Measurements from ENCODE around the gene KRTAP4-9.
"Not testable (repeated sequence)": the region's sequence is repeated elsewhere in the genome, so short reads cannot be mapped to it uniquely, and the experiment has no call there.

Gene KRTAP4-9

DNA sequence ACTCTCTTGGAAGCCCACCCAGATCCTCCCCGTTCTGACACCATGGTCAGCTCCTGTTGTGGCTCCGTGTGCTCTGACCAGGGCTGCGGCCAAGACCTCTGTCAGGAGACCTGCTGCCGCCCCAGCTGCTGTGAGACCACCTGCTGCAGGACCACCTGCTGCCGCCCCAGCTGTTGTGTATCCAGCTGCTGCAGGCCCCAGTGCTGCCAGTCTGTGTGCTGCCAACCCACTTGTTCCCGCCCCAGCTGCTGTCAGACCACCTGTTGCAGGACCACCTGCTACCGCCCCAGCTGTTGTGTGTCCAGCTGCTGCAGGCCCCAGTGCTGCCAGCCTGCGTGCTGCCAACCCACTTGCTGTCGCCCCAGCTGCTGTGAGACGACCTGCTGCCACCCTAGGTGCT lies at the start of gene KRTAP4-9:
KRTAP4-9 (plus strand) TSS at position 43 of the 400 bp plus-strand sequence; CDS start at position 43, 0 bp downstream.
- DNase-seq (ENCODE audit: low spot score), result not testable (repeated sequence)

DNA sequence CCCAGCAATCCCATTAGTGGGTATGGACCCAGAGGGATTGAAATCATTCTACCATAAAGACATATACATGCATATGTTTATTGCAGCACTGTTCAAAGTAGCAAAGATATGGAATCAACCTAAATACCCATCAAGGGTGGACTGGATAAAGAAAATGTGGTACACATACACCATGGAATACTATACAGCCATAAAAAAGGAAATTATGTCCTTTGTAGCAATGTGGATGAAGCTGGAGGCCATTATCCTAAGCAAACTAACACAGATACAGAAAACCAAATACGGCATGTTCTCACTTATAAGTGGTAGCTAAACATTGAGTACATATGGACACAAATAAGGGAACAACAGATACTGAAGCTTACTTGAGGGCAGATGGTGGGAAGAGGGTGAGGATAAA lies 47.6 kb upstream of the KRTAP4-9 start:
- no peak for DNase-seq (ENCODE audit: low spot score)

- DNase-seq (ENCODE audit: low spot score), result no peak
Measured at GRCh38 chr17:41058741-41059140, 46.4 kb upstream of the KRTAP4-9 start.

GRCh38 chr17:41059276-41060051 lies 45.7 kb upstream of the KRTAP4-9 start:
- not testable (repeated sequence) for DNase-seq (ENCODE audit: low spot score)

DNA sequence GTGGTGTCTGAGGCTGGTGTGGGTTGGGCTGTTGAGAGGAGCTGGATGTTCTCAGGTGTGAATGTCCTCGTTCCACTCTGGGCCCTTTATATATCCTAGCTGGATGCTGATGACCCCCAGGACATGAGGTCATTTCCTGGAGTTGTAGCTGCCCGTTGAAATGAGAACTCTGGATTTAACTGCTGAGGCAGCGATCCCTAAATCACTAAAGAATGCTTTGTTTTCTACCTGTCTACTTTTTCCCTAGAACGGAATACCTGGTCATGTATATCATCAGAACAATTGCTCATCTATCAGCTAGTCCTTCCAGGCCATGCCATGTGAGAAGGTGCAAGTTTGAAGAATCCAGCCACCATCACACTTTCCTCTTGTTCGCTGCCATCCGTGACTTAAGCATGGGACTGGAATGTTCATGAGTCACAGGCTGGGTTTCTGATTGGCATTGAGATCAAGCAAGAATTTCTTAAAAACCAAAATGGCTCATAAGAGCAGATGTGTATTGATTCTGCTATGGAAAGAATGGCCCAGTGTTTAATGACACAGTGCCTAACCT lies 45.1 kb upstream of the KRTAP4-9 start, which contains the start of gene KRTAP2-3:
KRTAP2-3 (minus strand) TSS at position 63 of the 553 bp plus-strand sequence. CDS start 64 bp downstream, outside the sequence.
- no peak for DNase-seq (ENCODE audit: low spot score)

DNA sequence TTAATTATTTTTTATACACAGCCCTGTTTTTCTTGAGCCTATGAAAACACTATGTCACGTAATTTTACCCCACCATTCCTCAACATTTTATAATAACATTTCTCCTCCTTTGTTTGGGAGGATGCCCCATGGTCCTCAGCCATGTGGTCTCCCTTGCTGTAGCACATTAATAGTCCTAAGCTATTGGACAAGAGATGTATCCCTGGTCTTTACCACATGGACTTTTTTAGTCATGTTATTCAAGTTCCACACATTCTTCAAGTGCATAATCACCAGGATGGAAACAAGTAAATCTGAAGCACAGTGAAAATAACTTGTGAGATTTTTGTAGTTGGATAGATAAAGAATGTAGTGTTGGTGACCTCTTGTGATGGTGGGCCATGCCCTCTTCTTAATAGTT lies 43.2 kb upstream of the KRTAP4-9 start:
- DNase-seq (ENCODE audit: low spot score), result no peak

DNA sequence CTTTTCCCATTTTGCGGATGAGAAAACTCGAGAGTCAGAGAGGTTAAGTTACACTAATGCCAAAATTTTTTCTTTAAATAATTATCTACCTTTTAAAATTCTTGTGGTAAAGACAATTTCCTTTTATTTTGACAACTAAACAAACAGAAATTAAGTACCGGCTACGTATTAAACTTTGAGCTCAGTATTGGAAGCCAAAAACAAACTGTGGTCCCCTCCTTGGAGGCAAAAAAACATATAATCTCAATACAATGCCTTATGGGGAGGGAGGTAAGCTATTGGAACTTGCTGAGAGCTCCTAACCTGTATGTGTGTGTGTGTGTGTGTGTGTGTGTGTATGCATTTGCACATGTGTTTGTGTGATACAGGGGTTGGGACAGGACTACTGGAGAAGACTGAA lies 41.7 kb upstream of the KRTAP4-9 start:
- no peak for DNase-seq (ENCODE audit: low spot score)

GRCh38 chr17:41064301-41064700 lies 40.9 kb upstream of the KRTAP4-9 start:
- no peak for DNase-seq (ENCODE audit: low spot score)

GRCh38 chr17:41065016-41065689 lies 40.0 kb upstream of the KRTAP4-9 start:
- DNase-seq (ENCODE audit: low spot score), result not testable (repeated sequence)

GRCh38 chr17:41065829-41066624 lies 39.2 kb upstream of the KRTAP4-9 start, which contains the start of gene KRTAP2-4:
KRTAP2-4 (minus strand) TSS chr17:41065879; CDS start chr17:41065845, 34 bp downstream.
- DNase-seq (ENCODE audit: low spot score), result no peak

- no peak for DNase-seq (ENCODE audit: low spot score)
Measured at GRCh38 chr17:41067281-41067680, 37.9 kb upstream of the KRTAP4-9 start.

DNA sequence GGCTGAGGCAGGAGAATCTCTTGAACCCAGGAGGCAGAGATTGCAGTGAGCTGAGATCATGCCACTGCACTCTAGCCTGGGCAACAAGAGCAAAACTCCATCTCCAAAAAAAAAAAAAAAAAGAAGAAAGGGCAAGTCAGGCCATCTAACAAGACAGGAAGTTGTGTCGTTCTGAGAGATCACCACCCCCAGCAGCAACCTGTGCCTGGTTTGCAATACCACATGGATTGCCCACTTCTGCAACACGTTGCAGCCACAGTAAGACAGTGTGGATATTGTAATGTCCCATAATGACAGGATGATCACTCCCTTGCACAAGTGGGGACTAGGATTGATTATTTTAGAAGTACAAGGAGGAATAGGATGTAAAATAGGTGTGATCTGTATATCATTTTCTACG lies 36.2 kb upstream of the KRTAP4-9 start:
- DNase-seq (ENCODE audit: low spot score), result no peak

- DNase-seq (ENCODE audit: low spot score), result no peak
Measured at GRCh38 chr17:41071606-41072360, 33.4 kb upstream of the KRTAP4-9 start.

GRCh38 chr17:41073676-41074075 lies 31.5 kb upstream of the KRTAP4-9 start:
- DNase-seq (ENCODE audit: low spot score), result no peak

DNA sequence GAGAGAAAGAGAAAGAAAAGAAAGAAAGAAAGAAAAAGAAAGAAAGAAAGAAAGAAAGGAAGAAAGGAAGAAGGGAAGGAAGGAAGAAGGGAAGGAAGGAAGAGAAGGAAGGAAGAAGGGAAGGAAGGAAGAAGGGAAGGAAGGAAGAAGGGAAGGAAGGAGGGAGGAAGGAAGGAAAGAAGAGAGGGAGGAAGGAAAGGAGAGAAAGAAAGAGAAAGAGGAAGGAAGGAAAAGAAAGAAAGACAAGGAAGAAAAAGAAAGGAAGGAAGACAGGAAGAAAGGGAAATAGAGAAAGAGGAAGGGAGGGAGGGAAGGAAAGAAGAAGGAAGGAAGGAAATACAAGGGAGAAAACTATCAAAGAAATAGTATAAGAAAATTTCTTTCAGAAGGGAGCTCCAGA lies 28.4 kb upstream of the KRTAP4-9 start:
- DNase-seq (ENCODE audit: low spot score), result no peak

- DNase-seq (ENCODE audit: low spot score), result no peak
Measured at GRCh38 chr17:41082626-41083025, 22.6 kb upstream of the KRTAP4-9 start.

GRCh38 chr17:41083427-41083826 lies 21.8 kb upstream of the KRTAP4-9 start:
- not testable (repeated sequence) for DNase-seq (ENCODE audit: low spot score)

DNA sequence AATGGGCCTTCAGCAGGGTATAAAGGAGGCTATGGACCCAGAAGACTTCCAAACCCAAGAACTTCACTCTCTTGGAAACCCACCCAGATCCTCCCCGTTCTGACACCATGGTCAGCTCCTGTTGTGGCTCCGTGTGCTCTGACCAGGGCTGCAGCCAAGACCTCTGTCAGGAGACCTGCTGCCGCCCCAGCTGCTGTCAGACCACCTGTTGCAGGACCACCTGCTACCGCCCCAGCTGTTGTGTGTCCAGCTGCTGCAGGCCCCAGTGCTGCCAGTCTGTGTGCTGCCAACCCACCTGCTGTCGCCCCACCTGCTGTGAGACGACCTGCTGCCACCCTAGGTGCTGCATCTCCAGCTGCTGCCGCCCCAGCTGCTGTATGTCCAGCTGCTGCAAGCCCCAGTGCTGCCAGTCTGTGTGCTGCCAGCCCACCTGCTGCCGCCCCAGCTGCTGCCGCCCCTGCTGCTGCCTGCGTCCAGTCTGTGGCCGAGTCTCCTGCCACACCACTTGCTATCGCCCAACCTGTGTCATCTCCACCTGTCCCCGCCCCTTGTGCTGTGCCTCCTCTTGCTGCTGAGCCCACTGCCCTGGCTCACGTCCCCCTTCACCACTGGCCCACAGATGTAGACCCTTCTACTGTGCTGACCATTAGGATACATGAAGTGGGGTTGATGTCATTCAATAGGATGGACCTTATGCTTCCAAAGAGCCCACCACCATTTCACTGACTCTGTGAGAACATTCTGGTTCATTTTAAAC lies 20.9 kb upstream of the KRTAP4-9 start, which contains the start of gene KRTAP4-7:
KRTAP4-7 (plus strand) TSS at position 51 of the 757 bp plus-strand sequence; CDS start at position 108, 57 bp downstream.
- not testable (repeated sequence) for DNase-seq (ENCODE audit: low spot score)

DNA sequence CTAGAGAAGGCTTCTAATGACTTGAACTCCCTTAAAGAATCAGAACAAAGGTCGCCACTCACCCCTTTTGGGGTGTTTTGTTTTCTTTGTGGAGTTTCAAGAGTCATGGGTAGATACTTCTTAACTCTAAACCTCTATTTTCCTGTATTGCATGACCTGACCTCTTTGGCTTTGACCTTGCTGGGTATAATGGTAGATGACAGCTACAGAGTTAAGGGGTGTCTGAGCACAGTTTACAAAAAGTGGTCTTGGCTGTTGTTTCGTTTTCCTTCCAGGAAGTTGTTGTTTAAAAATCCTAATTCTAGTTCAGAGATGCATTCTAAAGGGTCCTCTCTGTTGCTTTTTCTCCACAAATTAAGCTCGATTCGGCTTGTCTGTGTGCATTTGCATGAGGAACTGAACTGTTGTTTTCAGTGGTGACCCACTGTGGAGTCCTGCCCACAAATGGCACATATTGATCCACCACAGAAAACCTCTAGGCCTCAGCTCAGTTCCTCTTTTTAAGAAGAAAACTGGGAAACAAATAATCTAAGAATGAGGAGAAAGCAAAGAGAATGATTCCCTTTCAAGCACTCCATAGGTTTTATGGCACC lies 16.3 kb upstream of the KRTAP4-9 start:
- not testable (repeated sequence) for DNase-seq (ENCODE audit: low spot score)

DNA sequence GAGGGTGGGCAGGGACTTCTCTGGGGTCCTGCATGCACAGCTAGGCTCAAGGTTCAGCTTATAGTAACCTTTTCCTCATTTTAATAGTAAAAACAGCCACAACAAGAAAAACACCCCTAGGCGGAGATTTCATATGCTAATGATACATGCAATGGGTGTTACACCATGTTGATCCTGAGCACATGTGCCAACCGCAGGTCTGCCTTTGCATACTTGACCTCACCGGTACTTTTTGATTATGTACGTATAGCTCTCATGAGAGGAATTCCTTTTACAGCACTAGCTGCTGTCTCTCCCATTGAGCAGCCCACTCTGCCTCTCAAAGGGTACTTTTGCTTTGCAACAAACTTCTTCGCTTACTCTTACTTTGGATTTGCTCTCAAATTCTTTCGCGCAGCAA lies 9.1 kb upstream of the KRTAP4-9 start:
- DNase-seq (ENCODE audit: low spot score), result no peak
